ENCODE data around the gene ZNF317. TPM values are rescaled to one million over a fixed set of nuclear protein-coding genes. Genes with fewer than 3 reads are reported as not detected.
A peak's percentile ranks its signal among the peaks of the same experiment; 100 is the strongest.
"Not testable (repeated sequence)": the region's sequence is repeated elsewhere in the genome, so short reads cannot be mapped to it uniquely, and the experiment has no call there.

ZNF317 gene
- total RNA-seq, 1 donor from 2014 or later: 17.2 TPM

- intact Hi-C loops (cut with DNase I): no loop called here
- Histone ChIP-seq H3K36me3 (no peaks in the 10 kb centered on the region), H3K27me3 (no peaks in the 10 kb centered on the region), H3K9me3 (no peaks in the 10 kb centered on the region), H3K27ac (no peak overlapping the region), H3K4me1 (no peaks in the 10 kb centered on the region), H3K4me3 (no peak overlapping the region)
- TF ChIP-seq POLR2A (IDR thresholded peaks at IDR 0.05) (no peak), CTCF (IDR thresholded peaks at IDR 0.05) (no peak), POLR2AphosphoS5 (IDR thresholded peaks at IDR 0.05; ENCODE audit: insufficient read depth in 1 of 2, low read depth in 1 of 2) (no peak)
- DNase-seq (ENCODE audit: extremely low spot score in 2 of 2): no peak
These were observed 42.8 kb downstream of the ZNF317 start for GRCh38 chr19:9183000-9183399.

DNA sequence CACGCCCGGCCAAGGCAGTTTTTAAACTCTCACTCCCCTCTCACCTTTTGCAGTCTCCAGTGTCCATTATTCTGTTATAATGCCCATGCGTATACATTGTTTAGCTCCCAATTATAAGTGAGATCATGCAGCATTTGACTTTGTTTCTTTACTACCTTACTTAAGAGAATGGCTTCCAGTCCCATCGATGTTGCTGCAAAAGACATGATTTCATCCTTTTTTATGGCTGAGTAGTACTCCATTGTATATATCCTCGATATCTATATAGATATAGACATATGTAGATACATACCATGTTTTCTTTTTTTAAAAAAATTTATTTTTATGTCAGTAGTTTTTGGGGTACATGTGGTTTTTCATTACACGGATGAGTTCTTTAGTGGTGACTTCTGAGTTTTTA lies 47.0 kb downstream of the ZNF317 start:
- Histone ChIP-seq H3K27me3 (no peaks in the 10 kb centered on the region), H3K9me3 (no peaks in the 10 kb centered on the region), H3K4me1 (no peaks in the 10 kb centered on the region), H3K27ac (no peak overlapping the region), H3K36me3 (no peaks in the 10 kb centered on the region), H3K4me3 (no peak overlapping the region)
- intact Hi-C loops (cut with DNase I): no loop called here
- TF ChIP-seq POLR2AphosphoS5 (IDR thresholded peaks at IDR 0.05; ENCODE audit: insufficient read depth in 1 of 2, low read depth in 1 of 2) (no peak), POLR2A (IDR thresholded peaks at IDR 0.05) (no peak), CTCF (IDR thresholded peaks at IDR 0.05) (no peak)
- no peak for DNase-seq (ENCODE audit: extremely low spot score in 2 of 2)

- Histone ChIP-seq H3K27ac (no peak overlapping the region), H3K9me3 (no peaks in the 10 kb centered on the region), H3K4me1 (no peaks in the 10 kb centered on the region), H3K4me3 (no peak overlapping the region), H3K36me3 (no peaks in the 10 kb centered on the region), H3K27me3 (no peaks in the 10 kb centered on the region)
- intact Hi-C loops (cut with DNase I): no loop called here
- TF ChIP-seq POLR2A (IDR thresholded peaks at IDR 0.05) (no peak), CTCF (IDR thresholded peaks at IDR 0.05) (no peak), POLR2AphosphoS5 (IDR thresholded peaks at IDR 0.05; ENCODE audit: insufficient read depth in 1 of 2, low read depth in 1 of 2) (no peak)
- DNase-seq (ENCODE audit: extremely low spot score in 2 of 2): no peak
These were observed 49.3 kb downstream of the ZNF317 start for GRCh38 chr19:9189535-9189934.

- intact Hi-C loops (cut with DNase I); H3K9me3 ChIP-seq; H3K36me3 ChIP-seq; H3K4me1 ChIP-seq; H3K27ac ChIP-seq; H3K4me3 ChIP-seq; H3K27me3 ChIP-seq; DNase-seq (ENCODE audit: extremely low spot score in 2 of 2): not testable (repeated sequence)
These were observed 57.8 kb downstream of the ZNF317 start for GRCh38 chr19:9198044-9198443.

GRCh38 chr19:9205501-9206113 lies 65.4 kb downstream of the ZNF317 start:
- TF ChIP-seq POLR2AphosphoS5 (IDR thresholded peaks at IDR 0.05; ENCODE audit: insufficient read depth in 1 of 2, low read depth in 1 of 2) (no peak), CTCF (IDR thresholded peaks at IDR 0.05) (peak; percentile 68 to 90 (median 81))
- H3K4me1 ChIP-seq: no peaks in the 10 kb centered on the region
- no peaks in the 10 kb centered on the region for H3K9me3 ChIP-seq
- H3K36me3 ChIP-seq: no peaks in the 10 kb centered on the region
- no peak for DNase-seq (ENCODE audit: extremely low spot score in 2 of 2)
- peak overlapping the region; percentile 14 to 27 for H3K4me3 ChIP-seq
- intact Hi-C loops (cut with DNase I): loop anchor here (10.0 kb wide), 1 partner anchor 599 kb away; no protein-coding TSS in a partner anchor
- no peaks in the 10 kb centered on the region for H3K27me3 ChIP-seq
- H3K27ac ChIP-seq: no peak overlapping the region

Other genes with a start within 250 kb of the ZNF317 start
- gene MUC16, start 130.0 kb upstream of the ZNF317 start, total RNA-seq: under 0.01 TPM
- gene OR1M1, start 53.3 kb upstream of the ZNF317 start, total RNA-seq: not detected
- not detected for gene OR7G2, start 32.9 kb upstream of the ZNF317 start, total RNA-seq
- not detected for gene OR7G1, start 24.6 kb upstream of the ZNF317 start, total RNA-seq
- not detected for gene OR7G3, start 13.4 kb upstream of the ZNF317 start, total RNA-seq
- not detected for gene OR7D2, start 38.6 kb downstream of the ZNF317 start, total RNA-seq
- not detected for gene OR7D4, start 79.2 kb downstream of the ZNF317 start, total RNA-seq
- not detected for gene OR7E24, start 110.5 kb downstream of the ZNF317 start, total RNA-seq
- gene ZNF699, start 169.4 kb downstream of the ZNF317 start, total RNA-seq: 11.0 TPM
- 23.1 TPM for gene ZNF559, start 183.8 kb downstream of the ZNF317 start, total RNA-seq
- gene ZNF177, start 222.6 kb downstream of the ZNF317 start, total RNA-seq: 0.98 TPM